Vagina (tissue), 2 donors: ENCODE measurements around the gene QSOX1.

ENCODE experiments used
- POLR2A ChIP-seq, 2 donors: fragments of 450-650 bp; IDR thresholded peaks; one replicate each; pipeline ENCODE4 v1.6.1; 2017; ENCODE audit warnings: antibody characterized with exemption in 2 of 2, mild to moderate bottlenecking in 2 of 2, moderate library complexity in 2 of 2
- POLR2AphosphoS5 ChIP-seq, 2 donors: sonication (generic); formaldehyde crosslinking; IDR thresholded peaks; one replicate each; pipeline ENCODE4 v1.9.0; 2017; ENCODE audit warnings: antibody characterized with exemption in 2 of 2, mild to moderate bottlenecking in 2 of 2, low read depth in 1 of 2; ENCODE audit not compliant: insufficient read depth in 1 of 2
- TF ChIP-seq, protein P1 (sequence below), 3 experiments: fragments of 450-650 bp in 2 of 3; fragments of 200-600 bp in 1 of 3; sonication (generic) in 1 of 3; IDR thresholded peaks; one replicate each; pipeline ENCODE4 v1.5.1; 2017 to 2019; ENCODE audit warnings: antibody characterized with exemption in 3 of 3, mild to moderate bottlenecking in 2 of 3, moderate library complexity in 2 of 3

DNA sequence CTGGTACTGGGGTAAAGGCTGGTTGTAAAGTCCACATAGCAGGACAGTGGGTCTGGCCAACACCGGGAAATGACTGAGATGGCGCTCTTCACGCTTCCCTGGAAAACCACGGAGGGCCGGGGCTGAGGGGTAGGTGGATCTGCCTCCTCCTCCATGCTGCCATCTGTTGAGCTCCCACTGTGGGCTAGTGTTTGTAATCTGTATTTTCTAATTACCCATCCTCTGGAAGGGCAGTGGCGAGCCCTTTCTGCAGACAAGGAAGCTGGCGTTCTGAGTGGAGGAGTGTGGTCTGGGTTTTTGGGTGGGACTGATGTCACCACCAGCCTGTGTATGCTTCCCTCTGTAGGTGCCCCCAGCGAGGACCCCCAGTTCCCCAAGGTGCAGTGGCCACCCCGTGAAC, 41.2 kb downstream of the QSOX1 start:
- TF ChIP-seq POLR2A (IDR thresholded peaks at IDR 0.05) = no peak
- TF ChIP-seq, protein P1, sequence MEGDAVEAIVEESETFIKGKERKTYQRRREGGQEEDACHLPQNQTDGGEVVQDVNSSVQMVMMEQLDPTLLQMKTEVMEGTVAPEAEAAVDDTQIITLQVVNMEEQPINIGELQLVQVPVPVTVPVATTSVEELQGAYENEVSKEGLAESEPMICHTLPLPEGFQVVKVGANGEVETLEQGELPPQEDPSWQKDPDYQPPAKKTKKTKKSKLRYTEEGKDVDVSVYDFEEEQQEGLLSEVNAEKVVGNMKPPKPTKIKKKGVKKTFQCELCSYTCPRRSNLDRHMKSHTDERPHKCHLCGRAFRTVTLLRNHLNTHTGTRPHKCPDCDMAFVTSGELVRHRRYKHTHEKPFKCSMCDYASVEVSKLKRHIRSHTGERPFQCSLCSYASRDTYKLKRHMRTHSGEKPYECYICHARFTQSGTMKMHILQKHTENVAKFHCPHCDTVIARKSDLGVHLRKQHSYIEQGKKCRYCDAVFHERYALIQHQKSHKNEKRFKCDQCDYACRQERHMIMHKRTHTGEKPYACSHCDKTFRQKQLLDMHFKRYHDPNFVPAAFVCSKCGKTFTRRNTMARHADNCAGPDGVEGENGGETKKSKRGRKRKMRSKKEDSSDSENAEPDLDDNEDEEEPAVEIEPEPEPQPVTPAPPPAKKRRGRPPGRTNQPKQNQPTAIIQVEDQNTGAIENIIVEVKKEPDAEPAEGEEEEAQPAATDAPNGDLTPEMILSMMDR (IDR thresholded peaks at IDR 0.05) = no peak
- TF ChIP-seq POLR2AphosphoS5 (IDR thresholded peaks at IDR 0.05; ENCODE audit: insufficient read depth in 1 of 2, low read depth in 1 of 2) = no peak
